Inflammatory macrophage treated with lipopolysaccharide for 4 hours (primary cell): ENCODE data around the gene PTK6.

Source experiments
- DNase-seq: peaks from one replicate; pipeline ENCODE4 v3.0.0-alpha.2; 2020

PTK6 gene

DNA sequence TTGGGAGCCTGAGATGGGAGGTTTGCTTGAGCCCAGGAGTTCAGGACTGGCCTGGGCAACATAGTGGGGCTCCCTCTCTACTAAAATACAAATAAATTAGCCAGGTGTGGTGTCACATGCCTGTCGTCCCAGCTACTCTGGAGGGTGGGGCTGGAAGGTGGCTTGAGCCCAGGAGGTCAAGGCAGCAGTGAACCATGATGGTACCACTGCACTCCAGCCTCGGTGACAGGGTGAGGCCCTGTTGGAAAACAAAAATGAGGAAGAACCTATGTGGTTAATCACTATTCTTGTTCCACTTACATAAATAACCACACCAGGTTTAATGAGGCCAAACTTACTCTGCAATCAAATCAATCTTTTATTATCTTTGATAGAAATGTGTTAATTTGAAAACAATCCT lies 11.2 kb downstream of the PTK6 start:
- DNase-seq: no peak

GRCh38 chr20:63525185-63525584 lies 12.0 kb downstream of the PTK6 start:
- no peak for DNase-seq

GRCh38 chr20:63522981-63523611 lies 14.1 kb downstream of the PTK6 start:
- no peak for DNase-seq

GRCh38 chr20:63522091-63522868 lies 14.9 kb downstream of the PTK6 start:
- no peak for DNase-seq

GRCh38 chr20:63521602-63522001 lies 15.6 kb downstream of the PTK6 start:
- DNase-seq: no peak

DNA sequence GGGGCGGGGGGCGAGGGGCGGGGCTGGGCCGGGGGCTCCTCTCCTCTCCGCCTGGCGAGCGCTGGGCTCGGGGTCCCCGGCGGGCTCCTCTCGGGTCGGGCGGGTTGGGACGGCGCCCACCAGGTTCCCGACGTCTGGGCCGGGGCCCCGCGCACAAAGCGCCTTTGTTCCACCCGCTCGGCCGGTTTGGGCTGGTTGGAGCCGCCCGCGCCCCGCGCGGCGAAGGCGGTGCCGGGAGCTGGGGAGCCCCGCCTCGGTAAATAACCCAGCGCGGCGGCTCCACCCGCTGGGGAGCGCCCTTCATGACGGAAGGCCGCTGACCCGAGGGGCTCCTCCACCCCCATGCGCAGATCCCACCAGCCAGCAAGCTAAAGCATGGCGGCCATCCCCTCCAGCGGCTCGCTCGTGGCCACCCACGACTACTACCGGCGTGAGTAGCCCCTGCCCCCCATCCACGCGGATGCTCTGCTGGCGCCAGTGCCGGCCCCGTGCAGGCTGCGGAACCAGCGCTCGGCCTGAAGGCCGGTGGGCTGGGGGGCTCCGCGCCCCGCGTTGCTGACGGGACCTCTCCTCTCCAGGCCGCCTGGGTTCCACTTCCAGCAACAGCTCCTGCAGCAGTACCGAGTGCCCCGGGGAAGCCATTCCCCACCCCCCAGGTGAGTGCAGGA lies 16.1 kb downstream of the PTK6 start:
- peak; percentile 52 for DNase-seq

DNA sequence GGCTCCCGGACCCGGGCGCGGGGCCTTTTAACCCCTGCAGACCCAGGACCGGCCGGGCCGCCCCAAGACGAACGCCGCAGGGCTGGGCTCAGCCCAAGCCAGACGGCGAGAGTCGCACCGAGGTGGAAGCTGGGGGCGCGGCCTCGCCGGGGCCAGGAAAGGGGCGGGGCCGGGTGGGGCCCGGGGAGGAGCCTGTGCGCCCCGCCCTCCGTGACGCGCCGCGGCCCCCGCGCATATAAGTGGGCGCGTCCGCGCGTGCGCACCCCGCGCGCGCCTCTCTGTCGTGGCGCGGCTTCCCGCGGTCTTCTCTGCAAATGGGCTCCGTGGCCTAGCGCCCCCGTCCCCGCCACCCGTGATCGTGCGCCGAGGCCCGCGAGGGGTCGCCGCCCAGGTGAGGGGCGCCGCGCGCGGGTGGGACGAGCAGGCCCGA lies 16.7 kb downstream of the PTK6 start, which contains the start of gene PPDPF:
PPDPF (plus strand) TSS at position 262 of the 430 bp plus-strand sequence. CDS start 544 bp downstream, outside the sequence.
- peak; percentile 79 for DNase-seq

DNA sequence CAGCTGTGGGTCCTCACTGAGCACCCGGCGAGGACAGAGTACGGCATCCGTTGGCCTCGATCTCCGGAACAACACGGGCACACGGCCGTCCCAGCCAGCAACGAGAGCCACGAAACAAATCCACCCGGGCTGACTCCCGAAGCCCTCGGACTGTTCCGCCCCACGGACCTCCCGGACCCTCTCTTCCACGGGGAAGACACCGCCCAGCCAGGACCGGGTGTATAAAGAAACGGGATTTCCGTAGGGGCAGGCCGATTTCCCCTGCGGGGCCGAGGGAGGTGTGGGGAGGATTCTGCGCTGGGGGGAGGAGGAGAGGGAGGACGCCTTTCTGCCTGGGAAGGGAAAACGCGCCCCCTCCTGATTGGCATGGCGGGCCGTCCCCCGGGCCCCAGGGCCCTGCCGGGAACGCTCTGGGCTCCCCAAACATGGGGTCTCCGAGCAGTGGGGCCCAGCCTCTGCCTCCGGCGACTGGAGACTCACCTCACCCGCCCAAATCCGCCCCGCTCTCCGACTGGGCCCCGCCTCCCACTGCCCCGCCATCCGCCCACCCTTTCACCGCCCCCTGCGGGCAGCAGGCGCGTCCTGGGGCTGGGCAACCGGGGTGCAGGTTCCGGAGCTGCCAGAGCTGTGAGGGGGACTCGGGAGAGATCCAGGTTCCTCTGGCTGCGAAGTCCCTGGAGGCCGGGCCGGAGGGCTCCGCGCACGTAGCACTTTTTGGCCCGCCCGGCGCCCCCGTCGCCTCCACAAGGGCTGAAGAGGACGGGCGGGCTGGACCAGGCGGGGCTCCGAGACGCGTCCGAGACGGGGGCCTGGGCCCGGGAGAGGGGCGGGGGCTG lies 17.3 kb downstream of the PTK6 start:
- DNase-seq: peak; percentile 22

DNA sequence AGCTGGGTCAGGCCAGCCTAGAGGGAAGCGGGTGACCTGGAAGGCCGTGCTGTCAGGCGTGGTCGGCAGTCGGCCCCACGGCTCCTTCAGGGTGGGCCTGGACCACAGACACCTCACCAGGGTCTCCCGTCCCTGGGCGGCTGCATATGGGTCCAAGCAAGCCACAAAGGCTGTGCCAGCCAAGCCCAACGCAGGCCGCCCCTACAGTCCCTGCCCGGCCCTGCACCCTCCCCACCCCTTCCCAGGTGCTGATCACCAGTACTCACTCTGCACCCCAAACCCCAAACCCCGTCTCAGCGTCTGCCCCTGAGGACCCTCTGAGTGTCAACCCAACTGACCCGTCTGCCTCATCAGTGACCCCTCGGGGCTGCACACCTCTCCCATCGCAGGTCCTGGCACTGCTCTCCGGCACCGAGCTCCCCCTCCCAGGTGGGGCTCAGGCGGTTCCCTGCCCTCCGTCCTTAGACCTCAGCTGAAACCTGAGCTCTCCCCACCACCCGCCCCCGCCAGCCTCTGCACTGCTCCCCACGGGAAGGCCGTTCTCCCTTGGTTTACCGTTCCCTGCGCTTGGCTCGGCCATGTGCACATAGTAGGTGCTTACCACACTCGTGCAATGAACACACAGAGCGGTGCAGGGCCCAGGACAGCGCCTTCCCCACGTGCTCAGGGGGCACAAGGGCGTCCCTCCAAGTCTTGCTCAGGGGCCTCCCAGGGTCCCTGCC lies 18.1 kb downstream of the PTK6 start:
- DNase-seq: no peak

GRCh38 chr20:63518351-63518861 lies 18.8 kb downstream of the PTK6 start:
- DNase-seq: no peak

DNA sequence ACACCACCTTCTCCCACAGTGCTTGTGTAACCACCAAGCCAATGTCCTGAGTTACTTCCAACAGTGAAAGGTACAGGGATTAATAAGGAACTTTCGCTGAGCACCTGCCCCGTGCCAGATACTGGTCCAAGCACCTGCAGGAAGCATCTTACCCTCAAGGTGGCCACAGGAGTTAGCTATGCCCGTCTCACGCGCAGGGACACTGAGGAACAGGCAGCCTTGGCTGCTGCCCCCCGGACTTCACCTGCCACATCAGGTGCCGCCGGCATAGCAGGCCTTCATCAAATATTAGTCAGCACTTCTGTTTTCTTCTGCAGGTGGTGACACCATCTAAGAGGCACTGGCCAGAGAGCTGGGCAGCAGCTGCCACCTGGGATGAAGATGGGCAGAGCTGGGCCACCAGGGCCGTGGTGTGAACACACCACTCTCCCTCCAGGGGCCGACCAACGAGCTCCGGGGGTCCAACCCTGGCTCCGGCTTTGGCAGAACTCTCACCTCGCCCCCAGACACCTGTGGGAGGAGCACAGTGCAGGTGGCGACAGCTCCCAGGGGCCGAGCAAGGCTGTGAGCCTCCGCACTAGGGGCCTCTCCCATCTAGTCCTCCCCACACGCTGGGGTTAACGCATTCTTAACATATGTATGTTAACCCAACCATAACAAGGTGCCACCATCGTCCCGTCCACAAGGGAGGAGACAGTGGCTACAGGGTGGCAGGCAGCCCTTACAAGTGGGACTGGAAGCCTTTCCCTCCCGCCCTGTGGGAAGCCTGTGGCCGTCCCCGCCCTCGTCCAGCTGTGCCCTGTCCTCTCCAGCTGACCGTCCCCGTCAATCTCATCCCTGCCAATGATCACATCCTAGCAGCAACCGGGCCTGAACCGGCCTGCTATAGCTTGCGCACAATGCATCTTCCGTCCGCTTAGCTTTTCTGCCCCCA lies 19.5 kb downstream of the PTK6 start:
- no peak for DNase-seq

DNA sequence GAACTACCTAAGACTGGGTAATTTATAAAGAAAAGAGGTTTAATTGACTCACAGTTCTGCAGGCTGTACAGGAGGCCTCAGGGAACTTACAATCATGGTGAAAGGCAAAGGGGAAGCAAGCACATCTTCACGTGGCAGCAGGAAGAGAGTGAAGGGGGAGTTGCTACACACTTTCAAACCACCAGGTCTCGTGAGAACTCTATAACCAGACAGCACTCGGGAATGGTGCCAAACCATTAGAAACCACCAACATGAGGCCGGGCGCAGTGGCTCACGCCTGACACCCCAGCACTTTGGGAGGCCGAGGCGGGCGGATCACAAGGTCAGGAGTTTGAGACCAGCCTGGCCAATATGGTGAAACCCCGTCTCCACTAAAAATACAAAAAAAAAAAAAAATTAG lies 22.7 kb downstream of the PTK6 start:
- peak; percentile 25 for DNase-seq

DNA sequence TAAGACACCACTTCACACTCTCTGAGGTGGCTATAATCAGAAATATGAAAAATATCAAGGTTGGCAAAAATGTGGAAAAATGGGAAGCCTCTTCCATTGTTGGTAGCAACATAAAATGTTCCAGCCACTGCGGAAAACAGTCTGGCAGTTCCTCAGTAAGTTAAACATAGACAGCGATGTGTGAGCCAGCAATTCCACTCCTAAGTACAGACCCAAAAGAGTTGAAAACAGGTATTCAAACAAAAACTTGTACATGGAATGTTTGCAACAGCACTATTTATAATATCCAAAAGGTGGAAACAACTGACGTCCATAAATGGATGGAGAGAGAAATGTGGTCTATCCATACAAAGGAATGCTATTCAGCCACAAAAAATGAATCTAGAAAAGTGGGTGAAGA lies 24.0 kb downstream of the PTK6 start:
- DNase-seq: no peak

DNA sequence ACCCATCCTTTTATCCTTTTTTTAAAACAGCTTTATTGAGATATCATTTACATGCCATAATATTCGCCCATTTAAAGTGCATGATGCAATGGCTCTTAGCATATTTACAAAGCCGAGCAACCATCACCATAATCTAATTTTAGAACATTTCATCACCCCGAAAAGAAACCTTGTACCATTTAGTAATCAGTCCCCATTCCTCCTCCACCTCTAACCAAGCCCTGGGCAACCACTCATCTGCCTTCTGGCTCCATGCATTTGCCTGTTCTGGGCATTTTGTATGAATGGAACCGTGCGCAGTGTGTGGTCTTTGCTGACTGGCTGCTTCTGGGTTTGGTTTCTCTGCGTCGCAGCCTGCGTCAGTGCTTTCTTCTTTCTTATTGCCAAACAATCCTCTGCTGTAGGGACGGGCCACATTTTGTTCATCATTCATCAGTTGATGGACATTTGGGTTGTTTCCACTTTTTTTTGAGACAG lies 28.1 kb downstream of the PTK6 start:
- no peak for DNase-seq

- DNase-seq: no peak
Measured at GRCh38 chr20:63508072-63508768, 29.0 kb downstream of the PTK6 start.

DNA sequence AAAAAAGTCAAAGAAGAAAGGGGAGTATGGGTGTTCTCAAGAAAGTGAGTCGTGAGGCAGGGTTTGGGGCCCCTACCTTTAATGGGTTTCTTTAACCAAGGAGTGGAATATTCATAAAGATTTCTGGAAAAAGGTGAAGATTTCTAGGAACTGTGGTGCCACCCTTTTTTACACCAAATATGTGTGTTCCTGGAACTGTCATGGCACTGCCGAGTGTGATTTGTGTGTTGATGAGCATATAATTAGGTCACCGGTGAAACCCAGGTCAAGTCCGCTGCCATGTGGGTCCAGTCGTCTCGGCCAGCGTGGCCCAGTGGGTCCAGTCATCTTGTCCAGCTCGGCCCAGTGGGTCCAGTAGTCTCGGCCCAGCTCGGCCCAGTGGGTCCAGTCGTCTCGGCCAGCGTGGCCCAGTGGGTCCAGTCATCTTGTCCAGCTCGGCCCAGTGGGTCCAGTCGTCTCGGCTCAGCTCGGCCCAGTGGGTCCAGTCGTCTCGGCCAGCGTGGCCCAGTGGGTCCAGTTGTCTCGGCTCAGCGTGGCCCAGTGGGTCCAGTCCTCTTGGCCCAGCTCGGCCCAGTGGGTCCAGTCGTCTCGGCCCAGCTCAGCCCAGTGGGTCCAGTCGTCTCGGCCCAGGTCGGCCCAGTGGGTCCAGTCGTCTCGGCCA lies 30.0 kb downstream of the PTK6 start:
- DNase-seq: no peak

- DNase-seq: no peak
Measured at GRCh38 chr20:63505723-63506122, 31.5 kb downstream of the PTK6 start.

DNA sequence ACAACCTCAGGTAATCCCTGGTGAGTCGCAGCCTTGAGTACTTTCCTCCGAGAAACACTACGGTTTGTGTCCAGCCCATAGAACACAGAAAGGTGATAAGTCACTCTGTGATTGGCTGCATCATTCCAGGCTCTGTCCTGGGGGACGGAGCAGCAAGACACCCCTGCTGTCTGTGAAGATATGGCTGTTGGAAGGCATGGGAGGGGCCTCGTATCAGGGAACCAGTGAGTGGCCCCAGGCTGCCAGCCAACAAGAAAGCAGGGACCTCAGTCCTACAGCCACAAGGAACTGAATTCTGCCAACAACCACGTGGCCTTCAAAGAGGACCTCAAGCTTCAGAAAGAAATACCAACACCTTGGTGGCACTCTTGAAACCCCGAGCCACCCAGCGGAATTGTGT lies 31.9 kb downstream of the PTK6 start:
- DNase-seq: no peak

DNA sequence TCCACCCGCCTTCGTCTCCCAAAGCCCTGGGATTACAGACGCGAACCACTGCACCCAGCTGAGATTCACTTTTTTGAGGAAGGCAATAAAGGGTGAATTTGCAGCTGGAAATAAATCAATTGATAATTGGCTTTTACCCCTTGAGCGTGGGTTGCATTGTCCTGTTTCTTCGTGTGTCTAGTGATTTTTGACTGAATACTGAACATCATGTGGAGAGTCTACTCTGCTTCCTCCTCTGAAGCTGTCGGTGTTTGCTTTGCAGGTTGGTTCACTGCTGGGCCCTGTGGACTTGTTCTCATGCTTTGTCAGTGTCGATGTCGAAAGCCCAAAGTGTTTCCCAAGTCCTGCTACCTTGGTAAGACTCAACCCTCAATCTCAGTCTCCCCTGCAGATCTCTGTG lies 32.5 kb downstream of the PTK6 start:
- no peak for DNase-seq

GRCh38 chr20:63503524-63503923 lies 33.7 kb downstream of the PTK6 start:
- DNase-seq: no peak
